ENCODE data around the gene LPP. TPM values are rescaled to one million over a fixed set of nuclear protein-coding genes. Genes with fewer than 3 reads are reported as not detected.

The LPP gene
- total and polyA plus RNA-seq, 2 of the 13 experiments (the other 11 are each of a cell fraction or from before 2014, with no cell fraction given) = 19.2 to 29.9 TPM

DNA sequence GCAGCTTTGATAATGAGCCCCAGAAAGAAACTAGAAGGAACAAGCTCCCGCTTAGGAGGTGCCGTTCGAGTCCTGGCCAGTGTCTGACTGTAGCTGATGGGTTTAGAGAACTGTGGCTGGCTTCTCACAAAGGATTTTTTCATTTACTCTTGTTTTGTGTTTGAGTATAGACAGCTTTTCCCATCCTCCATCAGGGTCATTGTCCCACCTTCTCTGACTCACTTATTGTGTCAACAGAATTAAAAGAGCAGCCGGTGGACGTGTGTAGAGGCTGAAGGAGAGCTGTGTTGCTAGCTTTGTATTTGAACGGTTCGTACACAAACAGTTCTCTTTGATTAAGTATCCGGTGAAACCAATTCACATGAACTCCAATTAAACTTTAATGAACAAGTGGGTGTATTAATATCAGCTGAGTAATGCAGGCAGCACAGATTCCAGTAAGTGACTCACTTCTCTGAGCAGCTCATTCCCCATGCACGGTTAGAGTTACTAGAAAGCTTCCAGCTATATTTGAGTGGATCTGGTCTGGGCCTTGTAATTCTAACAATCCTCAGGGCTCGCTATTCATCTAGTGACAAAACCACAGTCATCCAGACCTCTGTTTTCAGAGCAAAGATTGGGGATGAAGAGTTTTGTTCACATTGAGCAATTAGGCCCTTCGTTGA lies 141.0 kb downstream of the LPP start (continued):
- TF ChIP-seq, protein P1, sequence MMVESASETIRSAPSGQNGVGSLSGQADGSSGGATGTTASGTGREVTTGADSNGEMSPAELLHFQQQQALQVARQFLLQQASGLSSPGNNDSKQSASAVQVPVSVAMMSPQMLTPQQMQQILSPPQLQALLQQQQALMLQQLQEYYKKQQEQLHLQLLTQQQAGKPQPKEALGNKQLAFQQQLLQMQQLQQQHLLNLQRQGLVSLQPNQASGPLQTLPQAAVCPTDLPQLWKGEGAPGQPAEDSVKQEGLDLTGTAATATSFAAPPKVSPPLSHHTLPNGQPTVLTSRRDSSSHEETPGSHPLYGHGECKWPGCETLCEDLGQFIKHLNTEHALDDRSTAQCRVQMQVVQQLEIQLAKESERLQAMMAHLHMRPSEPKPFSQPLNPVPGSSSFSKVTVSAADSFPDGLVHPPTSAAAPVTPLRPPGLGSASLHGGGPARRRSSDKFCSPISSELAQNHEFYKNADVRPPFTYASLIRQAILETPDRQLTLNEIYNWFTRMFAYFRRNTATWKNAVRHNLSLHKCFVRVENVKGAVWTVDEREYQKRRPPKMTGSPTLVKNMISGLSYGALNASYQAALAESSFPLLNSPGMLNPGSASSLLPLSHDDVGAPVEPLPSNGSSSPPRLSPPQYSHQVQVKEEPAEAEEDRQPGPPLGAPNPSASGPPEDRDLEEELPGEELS (CRISPR knock-in tag; IDR thresholded peaks at IDR 0.05) = peak; percentile 99
- TF ChIP-seq FOSL2 (CRISPR knock-in tag; IDR thresholded peaks at IDR 0.05) (peak; percentile 100), HOXD1 (CRISPR knock-in tag; IDR thresholded peaks at IDR 0.05) (peak; percentile 81), ZNF501 (CRISPR knock-in tag; IDR thresholded peaks at IDR 0.05) (0 out of 2 replicates have a peak, but pooled peaks have one; percentile 49), EP300 (IDR thresholded peaks at IDR 0.05; ENCODE audit: low read depth in 2 of 2, low read length in 2 of 2) (peak; percentile 90 to 96; a peak in 3 of 4 replicates), EP300 (CRISPR knock-in tag; IDR thresholded peaks at IDR 0.05; ENCODE audit: borderline replicate concordance) (peak; percentile 98), NR2C2 (CRISPR knock-in tag; IDR thresholded peaks at IDR 0.05; ENCODE audit: borderline replicate concordance) (peak; percentile 65; the same call in 1 of the 2 replicates), SIN3A (IDR thresholded peaks at IDR 0.05; ENCODE audit: borderline replicate concordance, low read depth, low read length) (0 out of 2 replicates have a peak, but pooled peaks have one; percentile 30), NR2F1 (CRISPR knock-in tag; IDR thresholded peaks at IDR 0.05) (peak; percentile 53 to 82; a peak in 3 of 4 replicates), ZNF709 (CRISPR knock-in tag; IDR thresholded peaks at IDR 0.05) (0 out of 2 replicates have a peak, but pooled peaks have one; percentile 52), TBX2 (CRISPR knock-in tag; IDR thresholded peaks at IDR 0.05; ENCODE audit: borderline replicate concordance) (peak; percentile 99)
- TF ChIP-seq, protein P2, sequence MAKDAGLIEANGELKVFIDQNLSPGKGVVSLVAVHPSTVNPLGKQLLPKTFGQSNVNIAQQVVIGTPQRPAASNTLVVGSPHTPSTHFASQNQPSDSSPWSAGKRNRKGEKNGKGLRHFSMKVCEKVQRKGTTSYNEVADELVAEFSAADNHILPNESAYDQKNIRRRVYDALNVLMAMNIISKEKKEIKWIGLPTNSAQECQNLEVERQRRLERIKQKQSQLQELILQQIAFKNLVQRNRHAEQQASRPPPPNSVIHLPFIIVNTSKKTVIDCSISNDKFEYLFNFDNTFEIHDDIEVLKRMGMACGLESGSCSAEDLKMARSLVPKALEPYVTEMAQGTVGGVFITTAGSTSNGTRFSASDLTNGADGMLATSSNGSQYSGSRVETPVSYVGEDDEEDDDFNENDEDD (CRISPR knock-in tag; IDR thresholded peaks at IDR 0.05; ENCODE audit: borderline replicate concordance) = no peak; the same call in 1 of the 2 replicates
- TF ChIP-seq, protein P3, sequence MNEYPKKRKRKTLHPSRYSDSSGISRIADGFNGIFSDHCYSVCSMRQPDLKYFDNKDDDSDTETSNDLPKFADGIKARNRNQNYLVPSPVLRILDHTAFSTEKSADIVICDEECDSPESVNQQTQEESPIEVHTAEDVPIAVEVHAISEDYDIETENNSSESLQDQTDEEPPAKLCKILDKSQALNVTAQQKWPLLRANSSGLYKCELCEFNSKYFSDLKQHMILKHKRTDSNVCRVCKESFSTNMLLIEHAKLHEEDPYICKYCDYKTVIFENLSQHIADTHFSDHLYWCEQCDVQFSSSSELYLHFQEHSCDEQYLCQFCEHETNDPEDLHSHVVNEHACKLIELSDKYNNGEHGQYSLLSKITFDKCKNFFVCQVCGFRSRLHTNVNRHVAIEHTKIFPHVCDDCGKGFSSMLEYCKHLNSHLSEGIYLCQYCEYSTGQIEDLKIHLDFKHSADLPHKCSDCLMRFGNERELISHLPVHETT (CRISPR knock-in tag; conservative IDR thresholded peaks at IDR 0.05) = peak; percentile 46; the same call in 1 of the 2 replicates
- TF ChIP-seq, protein P4, sequence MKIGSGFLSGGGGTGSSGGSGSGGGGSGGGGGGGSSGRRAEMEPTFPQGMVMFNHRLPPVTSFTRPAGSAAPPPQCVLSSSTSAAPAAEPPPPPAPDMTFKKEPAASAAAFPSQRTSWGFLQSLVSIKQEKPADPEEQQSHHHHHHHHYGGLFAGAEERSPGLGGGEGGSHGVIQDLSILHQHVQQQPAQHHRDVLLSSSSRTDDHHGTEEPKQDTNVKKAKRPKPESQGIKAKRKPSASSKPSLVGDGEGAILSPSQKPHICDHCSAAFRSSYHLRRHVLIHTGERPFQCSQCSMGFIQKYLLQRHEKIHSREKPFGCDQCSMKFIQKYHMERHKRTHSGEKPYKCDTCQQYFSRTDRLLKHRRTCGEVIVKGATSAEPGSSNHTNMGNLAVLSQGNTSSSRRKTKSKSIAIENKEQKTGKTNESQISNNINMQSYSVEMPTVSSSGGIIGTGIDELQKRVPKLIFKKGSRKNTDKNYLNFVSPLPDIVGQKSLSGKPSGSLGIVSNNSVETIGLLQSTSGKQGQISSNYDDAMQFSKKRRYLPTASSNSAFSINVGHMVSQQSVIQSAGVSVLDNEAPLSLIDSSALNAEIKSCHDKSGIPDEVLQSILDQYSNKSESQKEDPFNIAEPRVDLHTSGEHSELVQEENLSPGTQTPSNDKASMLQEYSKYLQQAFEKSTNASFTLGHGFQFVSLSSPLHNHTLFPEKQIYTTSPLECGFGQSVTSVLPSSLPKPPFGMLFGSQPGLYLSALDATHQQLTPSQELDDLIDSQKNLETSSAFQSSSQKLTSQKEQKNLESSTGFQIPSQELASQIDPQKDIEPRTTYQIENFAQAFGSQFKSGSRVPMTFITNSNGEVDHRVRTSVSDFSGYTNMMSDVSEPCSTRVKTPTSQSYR (CRISPR knock-in tag; IDR thresholded peaks at IDR 0.05; ENCODE audit: borderline replicate concordance) = peak; percentile 95
- TF ChIP-seq, protein P5, sequence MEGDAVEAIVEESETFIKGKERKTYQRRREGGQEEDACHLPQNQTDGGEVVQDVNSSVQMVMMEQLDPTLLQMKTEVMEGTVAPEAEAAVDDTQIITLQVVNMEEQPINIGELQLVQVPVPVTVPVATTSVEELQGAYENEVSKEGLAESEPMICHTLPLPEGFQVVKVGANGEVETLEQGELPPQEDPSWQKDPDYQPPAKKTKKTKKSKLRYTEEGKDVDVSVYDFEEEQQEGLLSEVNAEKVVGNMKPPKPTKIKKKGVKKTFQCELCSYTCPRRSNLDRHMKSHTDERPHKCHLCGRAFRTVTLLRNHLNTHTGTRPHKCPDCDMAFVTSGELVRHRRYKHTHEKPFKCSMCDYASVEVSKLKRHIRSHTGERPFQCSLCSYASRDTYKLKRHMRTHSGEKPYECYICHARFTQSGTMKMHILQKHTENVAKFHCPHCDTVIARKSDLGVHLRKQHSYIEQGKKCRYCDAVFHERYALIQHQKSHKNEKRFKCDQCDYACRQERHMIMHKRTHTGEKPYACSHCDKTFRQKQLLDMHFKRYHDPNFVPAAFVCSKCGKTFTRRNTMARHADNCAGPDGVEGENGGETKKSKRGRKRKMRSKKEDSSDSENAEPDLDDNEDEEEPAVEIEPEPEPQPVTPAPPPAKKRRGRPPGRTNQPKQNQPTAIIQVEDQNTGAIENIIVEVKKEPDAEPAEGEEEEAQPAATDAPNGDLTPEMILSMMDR (CRISPR knock-in tag; IDR thresholded peaks at IDR 0.05) = no peak
- TF ChIP-seq, protein P6, sequence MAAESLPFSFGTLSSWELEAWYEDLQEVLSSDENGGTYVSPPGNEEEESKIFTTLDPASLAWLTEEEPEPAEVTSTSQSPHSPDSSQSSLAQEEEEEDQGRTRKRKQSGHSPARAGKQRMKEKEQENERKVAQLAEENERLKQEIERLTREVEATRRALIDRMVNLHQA (CRISPR knock-in tag; IDR thresholded peaks at IDR 0.05) = no peak
